ENCODE data around the gene USP46. TPM values are rescaled to one million over a fixed set of nuclear protein-coding genes. Genes with fewer than 3 reads are reported as not detected.

USP46 gene
- total RNA-seq, 1 donor from 2014 or later = 32.4 TPM

- no peak for DNase-seq (ENCODE audit: low spot score)
- TF ChIP-seq CTCF (IDR thresholded peaks at IDR 0.05; ENCODE audit: unreplicated experiment) = no peak
- H3K4me1 Mint-ChIP-seq (ENCODE audit: unreplicated experiment) = peaks cover 5% of the 10 kb centered on the region
- H3K27me3 Mint-ChIP-seq (ENCODE audit: unreplicated experiment) = peaks cover 2% of the 10 kb centered on the region
- no peaks in the 10 kb centered on the region for H3K9me3 Mint-ChIP-seq (ENCODE audit: unreplicated experiment)
- H3K27ac Mint-ChIP-seq (ENCODE audit: unreplicated experiment) = no peak overlapping the region
- no peak overlapping the region for H3K4me3 Mint-ChIP-seq (ENCODE audit: unreplicated experiment)
- H3K36me3 Mint-ChIP-seq (ENCODE audit: low read depth, unreplicated experiment) = peaks cover 13% of the 10 kb centered on the region
Measured at GRCh38 chr4:52592287-52592686, 66.8 kb downstream of the USP46 start.

- Mint-ChIP-seq H3K9me3 (ENCODE audit: unreplicated experiment) (no peaks in the 10 kb centered on the region), H3K4me3 (ENCODE audit: unreplicated experiment) (no peak overlapping the region), H3K27me3 (ENCODE audit: unreplicated experiment) (peaks cover 2% of the 10 kb centered on the region), H3K36me3 (ENCODE audit: low read depth, unreplicated experiment) (peaks cover 5% of the 10 kb centered on the region), H3K27ac (ENCODE audit: unreplicated experiment) (peak overlapping the region; percentile 2), H3K4me1 (ENCODE audit: unreplicated experiment) (peaks cover 7% of the 10 kb centered on the region)
- DNase-seq (ENCODE audit: low spot score) = no peak
- TF ChIP-seq CTCF (IDR thresholded peaks at IDR 0.05; ENCODE audit: unreplicated experiment) = no peak
Measured at GRCh38 chr4:52588771-52589591, 70.1 kb downstream of the USP46 start.

GRCh38 chr4:52588097-52588496 lies 71.0 kb downstream of the USP46 start:
- DNase-seq (ENCODE audit: low spot score) = peak; percentile 53
- Mint-ChIP-seq H3K27ac (ENCODE audit: unreplicated experiment) (no peak overlapping the region), H3K4me1 (ENCODE audit: unreplicated experiment) (peaks cover 7% of the 10 kb centered on the region), H3K27me3 (ENCODE audit: unreplicated experiment) (peaks cover 2% of the 10 kb centered on the region), H3K9me3 (ENCODE audit: unreplicated experiment) (no peaks in the 10 kb centered on the region), H3K36me3 (ENCODE audit: low read depth, unreplicated experiment) (peaks cover 4% of the 10 kb centered on the region), H3K4me3 (ENCODE audit: unreplicated experiment) (no peak overlapping the region)
- peak; percentile 42 for TF ChIP-seq CTCF (IDR thresholded peaks at IDR 0.05; ENCODE audit: unreplicated experiment)

GRCh38 chr4:52586069-52586468 lies 73.0 kb downstream of the USP46 start:
- no peak for TF ChIP-seq CTCF (IDR thresholded peaks at IDR 0.05; ENCODE audit: unreplicated experiment)
- H3K9me3 Mint-ChIP-seq (ENCODE audit: unreplicated experiment) = no peaks in the 10 kb centered on the region
- H3K4me1 Mint-ChIP-seq (ENCODE audit: unreplicated experiment) = peaks cover 7% of the 10 kb centered on the region
- H3K36me3 Mint-ChIP-seq (ENCODE audit: low read depth, unreplicated experiment) = no peaks in the 10 kb centered on the region
- peaks cover 2% of the 10 kb centered on the region for H3K27me3 Mint-ChIP-seq (ENCODE audit: unreplicated experiment)
- H3K27ac Mint-ChIP-seq (ENCODE audit: unreplicated experiment) = no peak overlapping the region
- no peak for DNase-seq (ENCODE audit: low spot score)
- no peak overlapping the region for H3K4me3 Mint-ChIP-seq (ENCODE audit: unreplicated experiment)

GRCh38 chr4:52585379-52585778 lies 73.7 kb downstream of the USP46 start:
- no peak overlapping the region for H3K27ac Mint-ChIP-seq (ENCODE audit: unreplicated experiment)
- no peaks in the 10 kb centered on the region for H3K36me3 Mint-ChIP-seq (ENCODE audit: low read depth, unreplicated experiment)
- TF ChIP-seq CTCF (IDR thresholded peaks at IDR 0.05; ENCODE audit: unreplicated experiment) = no peak
- H3K4me1 Mint-ChIP-seq (ENCODE audit: unreplicated experiment) = peaks cover 7% of the 10 kb centered on the region
- no peak overlapping the region for H3K4me3 Mint-ChIP-seq (ENCODE audit: unreplicated experiment)
- no peak for DNase-seq (ENCODE audit: low spot score)
- no peaks in the 10 kb centered on the region for H3K9me3 Mint-ChIP-seq (ENCODE audit: unreplicated experiment)
- H3K27me3 Mint-ChIP-seq (ENCODE audit: unreplicated experiment) = no peaks in the 10 kb centered on the region
